ENCODE data around the gene RASA1.

The RASA1 gene

GRCh38 chr5:87398981-87399614, 131.4 kb downstream of the RASA1 start:
- Histone ChIP-seq H3K4me3 (no peak overlapping the region), H3K27ac (peak overlapping the region in 1 of 2 donors; percentile 13)
- no peak for TF ChIP-seq CTCF (IDR thresholded peaks at IDR 0.05)
- no peak for DNase-seq (ENCODE audit: low spot score)

GRCh38 chr5:87399720-87400119, 132.0 kb downstream of the RASA1 start:
- no peak for TF ChIP-seq CTCF (IDR thresholded peaks at IDR 0.05)
- DNase-seq (ENCODE audit: low spot score) = no peak
- Histone ChIP-seq H3K4me3 (no peak overlapping the region), H3K27ac (peak overlapping the region in 1 of 2 donors; percentile 13)

- no peak for DNase-seq (ENCODE audit: low spot score)
- Histone ChIP-seq H3K27ac (no peak overlapping the region), H3K4me3 (no peak overlapping the region)
- TF ChIP-seq CTCF (IDR thresholded peaks at IDR 0.05) = peak; percentile 47
Observed at GRCh38 chr5:87400305-87400899, 132.7 kb downstream of the RASA1 start.

- no peak for TF ChIP-seq CTCF (IDR thresholded peaks at IDR 0.05)
- no peak for DNase-seq (ENCODE audit: low spot score)
- H3K27ac ChIP-seq = no peak overlapping the region
- H3K4me3 ChIP-seq = no peak overlapping the region
Observed at GRCh38 chr5:87401626-87402025, 133.9 kb downstream of the RASA1 start.

- no peak overlapping the region for H3K4me3 ChIP-seq
- no peak for DNase-seq (ENCODE audit: low spot score)
- TF ChIP-seq CTCF (IDR thresholded peaks at IDR 0.05) = no peak
- H3K27ac ChIP-seq = no peak overlapping the region
Observed at GRCh38 chr5:87403409-87403808, 135.7 kb downstream of the RASA1 start.

- Histone ChIP-seq H3K27ac (no peak overlapping the region), H3K4me3 (no peak overlapping the region)
- no peak for TF ChIP-seq CTCF (IDR thresholded peaks at IDR 0.05)
- no peak for DNase-seq (ENCODE audit: low spot score)
Observed at GRCh38 chr5:87403899-87404298, 136.2 kb downstream of the RASA1 start.

GRCh38 chr5:87404359-87404758, 136.7 kb downstream of the RASA1 start:
- H3K4me3 ChIP-seq = no peak overlapping the region
- no peak for TF ChIP-seq CTCF (IDR thresholded peaks at IDR 0.05)
- no peak for DNase-seq (ENCODE audit: low spot score)
- H3K27ac ChIP-seq = no peak overlapping the region

Data from coronary artery (tissue), 2 donors.